K562 (cell line): ENCODE data around the gene FPR1. TPM values are rescaled to one million over a fixed set of nuclear protein-coding genes. Genes with fewer than 3 reads are reported as not detected.

ENCODE experiments used
- CBFA2T2 ChIP-seq: fragments of 450-650 bp; conservative IDR thresholded peaks from 2 replicates; pipeline ENCODE4 v1.6.1; 2017; ENCODE audit warnings: mild to moderate bottlenecking
- ELF4 ChIP-seq: fragments of 450-650 bp; formaldehyde crosslinking; IDR thresholded peaks from 2 replicates; pipeline ENCODE4 v1.4.0; 2022; ENCODE audit warnings: missing genetic modification characterization
- HINFP ChIP-seq: fragments of 450-650 bp; conservative IDR thresholded peaks from 2 replicates; pipeline ENCODE4 v1.6.1; 2016; ENCODE audit warnings: missing genetic modification characterization, low read depth, mild to moderate bottlenecking, control low read depth, missing compliant biosample characterization
- JUN ChIP-seq, 2 experiments: sonication (generic) in 1 of 2; formaldehyde crosslinking in 1 of 2; IDR thresholded peaks; 2 replicates each; pipeline versions ENCODE4 v1.6.1 to v1.8.0; 2012 to 2022; ENCODE audit warnings: borderline replicate concordance in 2 of 2, mild to moderate bottlenecking in 2 of 2, improper control_type of control experiment in 1 of 2, low read depth in 1 of 2, low read length in 1 of 2, missing genetic modification reagents in 1 of 2
- MEF2A ChIP-seq: IDR thresholded peaks from 2 replicates; pipeline ENCODE4 v1.6.1; 2011; ENCODE audit warnings: low read depth, mild to moderate bottlenecking, low read length, moderate library complexity; ENCODE audit not compliant: control insufficient read depth
- NELFE ChIP-seq: IDR thresholded peaks from 2 replicates; pipeline ENCODE4 v1.6.1; 2011; ENCODE audit warnings: mild to moderate bottlenecking; ENCODE audit not compliant: insufficient read depth, insufficient read length
- TRIM24 ChIP-seq, 2 experiments: fragments of 450-650 bp; IDR thresholded peaks; 2 replicates each; pipeline ENCODE4 v1.6.1; 2016
- ZBTB43 ChIP-seq: sonication (generic); formaldehyde crosslinking; IDR thresholded peaks from 2 replicates; pipeline ENCODE4 v1.8.0; 2023; ENCODE audit warnings: mild to moderate bottlenecking, missing genetic modification reagents
- ZEB2 ChIP-seq: fragments of 450-650 bp; IDR thresholded peaks from 2 replicates; pipeline ENCODE4 v1.6.1; 2016
- ZNF41 ChIP-seq: fragments of 250-450 bp; sonication (Bioruptor Pico); conservative IDR thresholded peaks from 2 replicates; pipeline ENCODE4 v1.4.0; 2020; ENCODE audit warnings: mild to moderate bottlenecking
- polyA plus RNA-seq, 8 experiments: library from polyadenylated mRNA; depleted of rRNA in 4 of 8; stranded (reverse) in 5 of 8; unstranded in 3 of 8; fragments of >200 nt; fragmentation: Nextera tagmentation in 2 of 8; fragmentation: Illumina TruSeq in 1 of 8; extraction: Ambion mirVana in 2 of 8; extraction: Trizol in 1 of 8; gene quantifications; 2 replicates each; pipeline versions ENCODE4 v1.2.1 to v1.2.3, GENCODE V29; 2011 to 2014; ENCODE audit warnings: inconsistent platforms in 1 of 8, missing spikeins in 1 of 8
- total RNA-seq, 7 experiments: library from RNA; depleted of rRNA in 6 of 7; stranded (reverse); fragments of >200 nt in 6 of 7; fragmentation: Illumina TruSeq in 2 of 7; extraction: Trizol in 2 of 7; gene quantifications; 2 replicates each; pipeline versions ENCODE4 v1.2.1 to v1.2.3, GENCODE V29; 2011 to 2021; ENCODE audit warnings: low replicate concordance in 1 of 7
- TF ChIP-seq, protein P1 (sequence below): fragments of 450-650 bp; IDR thresholded peaks from 2 replicates; pipeline ENCODE4 v1.6.1; 2018; ENCODE audit not compliant: partially characterized antibody
- TF ChIP-seq, protein P2 (sequence below): fragments of 450-650 bp; IDR thresholded peaks from 2 replicates; pipeline ENCODE4 v1.6.1; 2017; ENCODE audit warnings: antibody characterized with exemption, mild to moderate bottlenecking

FPR1 gene
- total and polyA plus RNA-seq, 9 of the 15 experiments (the other 6 are each of a cell fraction or from before 2014, with no cell fraction given) = 0.06 to 0.25 (median 0.14) TPM; not detected in 4

DNA sequence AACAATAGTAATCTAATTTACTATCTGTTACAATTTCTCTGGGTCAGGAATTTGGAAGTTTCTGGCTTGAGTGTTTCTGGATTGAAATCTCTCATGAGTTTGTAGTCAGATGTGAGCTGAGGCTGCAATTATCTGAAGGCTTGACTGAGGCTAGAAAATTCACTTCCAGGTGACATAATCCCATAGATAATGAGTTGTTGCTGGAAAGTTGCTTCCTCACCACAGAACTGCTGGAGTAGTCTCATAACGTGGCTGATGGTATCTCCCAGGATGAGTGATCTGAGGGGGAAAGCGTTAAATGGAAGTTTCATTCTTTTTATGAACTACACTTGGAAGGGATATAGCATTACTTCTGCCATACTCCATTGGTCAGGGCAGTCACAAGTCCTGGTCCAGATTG, 28.0 kb upstream of the FPR1 start (continued):
- TF ChIP-seq MEF2A (no peak), ZEB2 (peak; percentile 30; the same call in 1 of the 2 replicates), ZBTB43 (CRISPR knock-in tag) (no peak), JUN (IDR thresholded peaks at IDR 0.05; ENCODE audit: borderline replicate concordance, low read depth, low read length) (peak; percentile 34; the same call in 1 of the 2 replicates), JUN (CRISPR knock-in tag; IDR thresholded peaks at IDR 0.05; ENCODE audit: borderline replicate concordance) (no peak), HINFP (tag) (no peak), ZNF41 (CRISPR knock-in tag) (no peak), CBFA2T2 (no peak), TRIM24 (IDR thresholded peaks at IDR 0.05) (0 out of 4 replicates have a peak, but pooled peaks of 1 of the 2 experiments have one; percentile 35), ELF4 (CRISPR knock-in tag) (no peak), NELFE (no peak)
- TF ChIP-seq, protein P1, sequence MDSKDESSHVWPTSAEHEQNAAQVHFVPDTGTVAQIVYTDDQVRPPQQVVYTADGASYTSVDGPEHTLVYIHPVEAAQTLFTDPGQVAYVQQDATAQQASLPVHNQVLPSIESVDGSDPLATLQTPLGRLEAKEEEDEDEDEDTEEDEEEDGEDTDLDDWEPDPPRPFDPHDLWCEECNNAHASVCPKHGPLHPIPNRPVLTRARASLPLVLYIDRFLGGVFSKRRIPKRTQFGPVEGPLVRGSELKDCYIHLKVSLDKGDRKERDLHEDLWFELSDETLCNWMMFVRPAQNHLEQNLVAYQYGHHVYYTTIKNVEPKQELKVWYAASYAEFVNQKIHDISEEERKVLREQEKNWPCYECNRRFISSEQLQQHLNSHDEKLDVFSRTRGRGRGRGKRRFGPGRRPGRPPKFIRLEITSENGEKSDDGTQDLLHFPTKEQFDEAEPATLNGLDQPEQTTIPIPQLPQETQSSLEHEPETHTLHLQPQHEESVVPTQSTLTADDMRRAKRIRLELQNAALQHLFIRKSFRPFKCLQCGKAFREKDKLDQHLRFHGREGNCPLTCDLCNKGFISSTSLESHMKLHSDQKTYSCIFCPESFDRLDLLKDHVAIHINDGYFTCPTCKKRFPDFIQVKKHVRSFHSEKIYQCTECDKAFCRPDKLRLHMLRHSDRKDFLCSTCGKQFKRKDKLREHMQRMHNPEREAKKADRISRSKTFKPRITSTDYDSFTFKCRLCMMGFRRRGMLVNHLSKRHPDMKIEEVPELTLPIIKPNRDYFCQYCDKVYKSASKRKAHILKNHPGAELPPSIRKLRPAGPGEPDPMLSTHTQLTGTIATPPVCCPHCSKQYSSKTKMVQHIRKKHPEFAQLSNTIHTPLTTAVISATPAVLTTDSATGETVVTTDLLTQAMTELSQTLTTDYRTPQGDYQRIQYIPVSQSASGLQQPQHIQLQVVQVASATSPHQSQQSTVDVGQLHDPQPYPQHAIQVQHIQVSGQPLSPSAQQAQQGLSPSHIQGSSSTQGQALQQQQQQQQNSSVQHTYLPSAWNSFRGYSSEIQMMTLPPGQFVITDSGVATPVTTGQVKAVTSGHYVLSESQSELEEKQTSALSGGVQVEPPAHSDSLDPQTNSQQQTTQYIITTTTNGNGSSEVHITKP = peak; percentile 71
- TF ChIP-seq, protein P2, sequence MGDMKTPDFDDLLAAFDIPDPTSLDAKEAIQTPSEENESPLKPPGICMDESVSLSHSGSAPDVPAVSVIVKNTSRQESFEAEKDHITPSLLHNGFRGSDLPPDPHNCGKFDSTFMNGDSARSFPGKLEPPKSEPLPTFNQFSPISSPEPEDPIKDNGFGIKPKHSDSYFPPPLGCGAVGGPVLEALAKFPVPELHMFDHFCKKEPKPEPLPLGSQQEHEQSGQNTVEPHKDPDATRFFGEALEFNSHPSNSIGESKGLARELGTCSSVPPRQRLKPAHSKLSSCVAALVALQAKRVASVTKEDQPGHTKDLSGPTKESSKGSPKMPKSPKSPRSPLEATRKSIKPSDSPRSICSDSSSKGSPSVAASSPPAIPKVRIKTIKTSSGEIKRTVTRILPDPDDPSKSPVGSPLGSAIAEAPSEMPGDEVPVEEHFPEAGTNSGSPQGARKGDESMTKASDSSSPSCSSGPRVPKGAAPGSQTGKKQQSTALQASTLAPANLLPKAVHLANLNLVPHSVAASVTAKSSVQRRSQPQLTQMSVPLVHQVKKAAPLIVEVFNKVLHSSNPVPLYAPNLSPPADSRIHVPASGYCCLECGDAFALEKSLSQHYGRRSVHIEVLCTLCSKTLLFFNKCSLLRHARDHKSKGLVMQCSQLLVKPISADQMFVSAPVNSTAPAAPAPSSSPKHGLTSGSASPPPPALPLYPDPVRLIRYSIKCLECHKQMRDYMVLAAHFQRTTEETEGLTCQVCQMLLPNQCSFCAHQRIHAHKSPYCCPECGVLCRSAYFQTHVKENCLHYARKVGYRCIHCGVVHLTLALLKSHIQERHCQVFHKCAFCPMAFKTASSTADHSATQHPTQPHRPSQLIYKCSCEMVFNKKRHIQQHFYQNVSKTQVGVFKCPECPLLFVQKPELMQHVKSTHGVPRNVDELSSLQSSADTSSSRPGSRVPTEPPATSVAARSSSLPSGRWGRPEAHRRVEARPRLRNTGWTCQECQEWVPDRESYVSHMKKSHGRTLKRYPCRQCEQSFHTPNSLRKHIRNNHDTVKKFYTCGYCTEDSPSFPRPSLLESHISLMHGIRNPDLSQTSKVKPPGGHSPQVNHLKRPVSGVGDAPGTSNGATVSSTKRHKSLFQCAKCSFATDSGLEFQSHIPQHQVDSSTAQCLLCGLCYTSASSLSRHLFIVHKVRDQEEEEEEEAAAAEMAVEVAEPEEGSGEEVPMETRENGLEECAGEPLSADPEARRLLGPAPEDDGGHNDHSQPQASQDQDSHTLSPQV = 0 out of 2 replicates have a peak, but pooled peaks have one; percentile 25
